ENCODE data around the gene OR10Z1.

- TF ChIP-seq POLR2A (IDR thresholded peaks at IDR 0.05; ENCODE audit: extremely low read depth, insufficient read length): no peak
- TF ChIP-seq, protein P1, sequence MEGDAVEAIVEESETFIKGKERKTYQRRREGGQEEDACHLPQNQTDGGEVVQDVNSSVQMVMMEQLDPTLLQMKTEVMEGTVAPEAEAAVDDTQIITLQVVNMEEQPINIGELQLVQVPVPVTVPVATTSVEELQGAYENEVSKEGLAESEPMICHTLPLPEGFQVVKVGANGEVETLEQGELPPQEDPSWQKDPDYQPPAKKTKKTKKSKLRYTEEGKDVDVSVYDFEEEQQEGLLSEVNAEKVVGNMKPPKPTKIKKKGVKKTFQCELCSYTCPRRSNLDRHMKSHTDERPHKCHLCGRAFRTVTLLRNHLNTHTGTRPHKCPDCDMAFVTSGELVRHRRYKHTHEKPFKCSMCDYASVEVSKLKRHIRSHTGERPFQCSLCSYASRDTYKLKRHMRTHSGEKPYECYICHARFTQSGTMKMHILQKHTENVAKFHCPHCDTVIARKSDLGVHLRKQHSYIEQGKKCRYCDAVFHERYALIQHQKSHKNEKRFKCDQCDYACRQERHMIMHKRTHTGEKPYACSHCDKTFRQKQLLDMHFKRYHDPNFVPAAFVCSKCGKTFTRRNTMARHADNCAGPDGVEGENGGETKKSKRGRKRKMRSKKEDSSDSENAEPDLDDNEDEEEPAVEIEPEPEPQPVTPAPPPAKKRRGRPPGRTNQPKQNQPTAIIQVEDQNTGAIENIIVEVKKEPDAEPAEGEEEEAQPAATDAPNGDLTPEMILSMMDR (IDR thresholded peaks at IDR 0.05; ENCODE audit: low read depth, low read length): no peak
- TF ChIP-seq MAX (IDR thresholded peaks at IDR 0.05; ENCODE audit: low read depth, low read length): no peak
Measured at GRCh38 chr1:158611916-158612315, 6.8 kb downstream of the OR10Z1 start.
